ENCODE data around the gene ERAS.

ERAS gene

GRCh38 chrX:48823053-48823452 is 3.3 kb upstream of the ERAS start:
- no peak for TF ChIP-seq CTCF (IDR thresholded peaks at IDR 0.05; ENCODE audit: low read depth, low read length)
- H3K4me3 ChIP-seq (ENCODE audit: low read depth, low read length): no peak overlapping the region
- no peaks in the 10 kb centered on the region; the same call in 1 of the 2 replicates for H3K36me3 ChIP-seq
- DNase-seq: no peak
- H3K27ac ChIP-seq: no peak overlapping the region
- no peaks in the 10 kb centered on the region for H3K9me3 ChIP-seq (ENCODE audit: severe bottlenecking)
- H3K27me3 ChIP-seq (ENCODE audit: insufficient read depth, low read depth, severe bottlenecking): peaks cover 16% of the 10 kb centered on the region

GRCh38 chrX:48824066-48824465 is 2.2 kb upstream of the ERAS start:
- Histone ChIP-seq H3K4me3 (ENCODE audit: low read depth, low read length) (no peak overlapping the region), H3K27me3 (ENCODE audit: insufficient read depth, low read depth, severe bottlenecking) (peaks cover 19% of the 10 kb centered on the region), H3K27ac (no peak overlapping the region), H3K36me3 (no peaks in the 10 kb centered on the region; the same call in 1 of the 2 replicates), H3K9me3 (ENCODE audit: severe bottlenecking) (no peaks in the 10 kb centered on the region)
- no peak for DNase-seq
- no peak for TF ChIP-seq CTCF (IDR thresholded peaks at IDR 0.05; ENCODE audit: low read depth, low read length)

GRCh38 chrX:48826876-48827653 is 752 bp downstream of the ERAS start:
- H3K36me3 ChIP-seq: no peaks in the 10 kb centered on the region; the same call in 1 of the 2 replicates
- DNase-seq: no peak
- H3K27me3 ChIP-seq (ENCODE audit: insufficient read depth, low read depth, severe bottlenecking): peaks cover 26% of the 10 kb centered on the region
- H3K27ac ChIP-seq: no peak overlapping the region
- no peak for TF ChIP-seq CTCF (IDR thresholded peaks at IDR 0.05; ENCODE audit: low read depth, low read length)
- H3K9me3 ChIP-seq (ENCODE audit: severe bottlenecking): no peaks in the 10 kb centered on the region
- H3K4me3 ChIP-seq (ENCODE audit: low read depth, low read length): no peak overlapping the region

- no peaks in the 10 kb centered on the region for H3K9me3 ChIP-seq (ENCODE audit: severe bottlenecking)
- no peaks in the 10 kb centered on the region; the same call in 1 of the 2 replicates for H3K36me3 ChIP-seq
- TF ChIP-seq CTCF (IDR thresholded peaks at IDR 0.05; ENCODE audit: low read depth, low read length): no peak
- no peak for DNase-seq
- no peak overlapping the region for H3K27ac ChIP-seq
- H3K27me3 ChIP-seq (ENCODE audit: insufficient read depth, low read depth, severe bottlenecking): peaks cover 26% of the 10 kb centered on the region
- H3K4me3 ChIP-seq (ENCODE audit: low read depth, low read length): no peak overlapping the region
Measured at GRCh38 chrX:48827654-48827968, 1.3 kb downstream of the ERAS start.

- H3K27me3 ChIP-seq (ENCODE audit: insufficient read depth, low read depth, severe bottlenecking): peaks cover 32% of the 10 kb centered on the region
- no peaks in the 10 kb centered on the region for H3K9me3 ChIP-seq (ENCODE audit: severe bottlenecking)
- no peak overlapping the region for H3K27ac ChIP-seq
- no peaks in the 10 kb centered on the region; the same call in 1 of the 2 replicates for H3K36me3 ChIP-seq
- H3K4me3 ChIP-seq (ENCODE audit: low read depth, low read length): no peak overlapping the region
- no peak for DNase-seq
- no peak for TF ChIP-seq CTCF (IDR thresholded peaks at IDR 0.05; ENCODE audit: low read depth, low read length)
Measured at GRCh38 chrX:48829016-48829735, 2.9 kb downstream of the ERAS start.

All from WERI-Rb-1 (cell line).